AG09309 (cell line): ENCODE measurements around the gene ZNF92.
"Not testable (repeated sequence)": the region's sequence is repeated elsewhere in the genome, so short reads cannot be mapped to it uniquely, and the experiment has no call there.

ENCODE experiments used
- DNase-seq: peaks from one replicate; pipeline ENCODE4 v3.0.0-alpha.2; 2010; ENCODE audit warnings: low read depth
- H3K4me3 ChIP-seq: 2 replicates; pipeline ENCODE4 v1.5.1; 2011; ENCODE audit warnings: mild to moderate bottlenecking, low read depth, low read length, moderate library complexity; ENCODE audit not compliant: control insufficient read depth
- CTCF ChIP-seq: IDR thresholded peaks from 2 replicates; pipeline ENCODE4 v1.5.1; 2011; ENCODE audit warnings: mild to moderate bottlenecking, low read depth, low read length, inconsistent platforms; ENCODE audit not compliant: insufficient read depth, control insufficient read depth; ENCODE audit errors: missing control alignments

ZNF92 gene

GRCh38 chr7:65422670-65423069 is 49.0 kb downstream of the ZNF92 start:
- DNase-seq: no peak
- TF ChIP-seq CTCF: no peak
- H3K4me3 ChIP-seq: no peak overlapping the region

- H3K4me3 ChIP-seq, DNase-seq: not testable (repeated sequence)
Measured at GRCh38 chr7:65423286-65423685, 49.6 kb downstream of the ZNF92 start.

- H3K4me3 ChIP-seq: no peak overlapping the region
Measured at GRCh38 chr7:65429642-65430343, 56.1 kb downstream of the ZNF92 start.

GRCh38 chr7:65430344-65431186 is 56.9 kb downstream of the ZNF92 start:
- no peak for DNase-seq
- no peak for TF ChIP-seq CTCF
- H3K4me3 ChIP-seq: no peak overlapping the region

More at GRCh38 chr7:65429642-65430343, 56.1 kb downstream of the ZNF92 start:
- DNase-seq: no peak
- no peak for TF ChIP-seq CTCF

GRCh38 chr7:65434307-65434706 is 60.7 kb downstream of the ZNF92 start:
- no peak for TF ChIP-seq CTCF
- DNase-seq: no peak
- H3K4me3 ChIP-seq: no peak overlapping the region

- DNase-seq: no peak
- TF ChIP-seq CTCF: no peak
- no peak overlapping the region for H3K4me3 ChIP-seq
Measured at GRCh38 chr7:65436163-65436562, 62.5 kb downstream of the ZNF92 start.

- peak; percentile 78 for DNase-seq
- TF ChIP-seq CTCF: no peak
- H3K4me3 ChIP-seq: no peak overlapping the region
Measured at GRCh38 chr7:65438598-65438997, 64.9 kb downstream of the ZNF92 start.
